HEK293T (cell line): ENCODE measurements around the gene NAPA.

Experiments
- CTBP1 ChIP-seq: fragments of 450-650 bp; IDR thresholded peaks from 2 replicates; pipeline ENCODE4 v1.6.1; 2016; ENCODE audit warnings: borderline replicate concordance
- FOXA1 ChIP-seq: fragments of 450-650 bp; IDR thresholded peaks from 2 replicates; pipeline ENCODE4 v1.6.1; 2016; ENCODE audit warnings: mild to moderate bottlenecking
- HDGF ChIP-seq: fragments of 450-650 bp; IDR thresholded peaks from 2 replicates; pipeline ENCODE4 v1.6.1; 2017; ENCODE audit warnings: antibody characterized with exemption, borderline replicate concordance
- SUZ12 ChIP-seq: fragments of 450-650 bp; IDR thresholded peaks from 2 replicates; pipeline ENCODE4 v1.6.1; 2016; ENCODE audit warnings: mild to moderate bottlenecking

GRCh38 chr19:47518139-47518538, 3.3 kb upstream of the NAPA start:
- TF ChIP-seq SUZ12 (no peak), HDGF (no peak), FOXA1 (no peak), CTBP1 (no peak)
